Pulmonary artery endothelial cell (primary cell): ENCODE data around the gene TKT. TPM values are rescaled to one million over a fixed set of nuclear protein-coding genes. Genes with fewer than 3 reads are reported as not detected.

ENCODE experiments used
- DNase-seq: peaks from one replicate; pipeline ENCODE4 v3.0.0-alpha.2; 2011; ENCODE audit warnings: low read depth, low spot score
- total RNA-seq: library from RNA; depleted of rRNA; stranded (reverse); fragments of >200 nt; gene quantifications from 2 replicates; pipeline ENCODE4 v1.2.3, GENCODE V29; 2014

The TKT gene
- total RNA-seq, 1 donor from 2014 or later, result 702 TPM

GRCh38 chr3:53240989-53241972 lies 14.5 kb downstream of the TKT start:
- no peak for DNase-seq

- DNase-seq, result no peak
Measured at GRCh38 chr3:53239800-53240199, 16.0 kb downstream of the TKT start.

DNA sequence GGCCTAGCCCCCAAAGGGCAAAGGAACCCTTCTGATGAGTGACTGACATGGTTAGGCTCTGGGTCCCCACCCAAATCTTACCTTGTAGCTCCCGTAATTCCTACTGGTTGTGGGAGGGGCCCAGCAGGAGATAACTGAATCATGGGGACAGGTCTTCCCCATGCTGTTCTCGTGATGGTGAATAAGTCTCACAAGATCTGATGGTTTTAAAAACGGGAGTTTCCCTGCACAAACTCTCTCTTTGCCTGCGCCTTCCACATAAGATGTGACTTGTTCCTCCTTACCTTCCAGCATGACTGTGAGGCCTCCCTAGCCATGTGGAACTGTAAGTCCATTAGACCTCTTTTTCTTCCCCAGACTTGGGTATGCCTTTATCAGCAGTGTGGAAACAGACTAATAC lies 16.9 kb downstream of the TKT start:
- no peak for DNase-seq

DNA sequence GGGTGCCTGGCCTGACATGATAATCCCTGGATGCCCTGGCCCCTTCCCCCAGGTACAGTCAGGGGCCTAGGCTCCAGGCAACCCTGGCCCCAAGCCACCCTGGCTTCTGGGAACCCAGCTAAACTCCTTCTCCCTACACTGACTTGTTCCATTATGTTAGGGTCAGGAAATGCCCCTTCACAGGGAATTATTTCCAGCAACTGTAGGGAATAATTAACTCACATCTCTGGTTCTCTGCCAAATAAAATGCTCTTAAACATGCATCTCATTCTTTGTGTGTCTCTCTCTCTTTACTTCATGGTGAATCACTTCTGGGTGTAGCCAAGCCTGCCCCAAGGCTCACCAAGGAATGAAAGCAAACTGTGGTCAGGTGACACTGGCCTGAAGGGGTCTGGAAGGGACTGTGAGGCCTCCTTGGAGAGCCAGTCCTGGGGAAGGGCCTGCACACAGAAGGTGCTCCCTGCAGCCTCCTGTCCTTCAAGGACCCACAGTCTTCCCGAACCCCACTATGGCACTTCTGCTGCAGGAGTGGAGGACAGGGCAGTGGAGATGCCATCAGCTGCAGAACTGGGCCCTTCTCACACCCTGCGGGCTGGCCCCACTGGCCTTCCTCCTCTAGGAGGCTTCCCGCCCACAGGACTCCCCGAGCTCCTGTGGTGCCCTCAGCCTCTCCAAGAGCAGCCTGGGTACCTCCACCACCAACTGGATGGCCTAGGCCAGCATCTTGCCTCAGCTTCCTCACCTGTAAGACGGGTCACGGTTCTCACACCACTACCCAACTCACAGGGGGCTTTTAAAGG lies 17.6 kb downstream of the TKT start:
- peak; percentile 88 for DNase-seq

GRCh38 chr3:53236112-53236841 lies 19.5 kb downstream of the TKT start:
- peak; percentile 76 for DNase-seq

GRCh38 chr3:53235545-53235944 lies 20.3 kb downstream of the TKT start:
- no peak for DNase-seq

DNA sequence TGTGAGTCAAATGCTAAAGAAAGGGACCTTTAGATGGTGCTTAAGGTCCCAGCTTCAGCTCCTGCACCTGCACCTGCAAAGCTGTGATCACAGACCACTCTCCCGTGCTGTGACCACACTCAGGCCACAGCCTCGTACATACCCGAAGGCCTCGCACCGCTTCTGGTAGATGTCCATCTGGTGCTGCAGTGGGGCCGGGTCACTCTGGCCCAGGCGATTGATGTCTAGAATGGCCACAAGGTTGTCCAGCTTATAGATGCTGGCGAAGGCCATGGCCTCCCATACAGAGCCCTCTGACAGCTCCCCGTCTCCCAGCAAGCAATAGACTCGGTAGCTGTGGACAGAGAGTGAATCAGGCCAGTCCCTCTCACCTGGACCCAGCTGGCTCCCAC lies 21.0 kb downstream of the TKT start:
- no peak for DNase-seq

DNA sequence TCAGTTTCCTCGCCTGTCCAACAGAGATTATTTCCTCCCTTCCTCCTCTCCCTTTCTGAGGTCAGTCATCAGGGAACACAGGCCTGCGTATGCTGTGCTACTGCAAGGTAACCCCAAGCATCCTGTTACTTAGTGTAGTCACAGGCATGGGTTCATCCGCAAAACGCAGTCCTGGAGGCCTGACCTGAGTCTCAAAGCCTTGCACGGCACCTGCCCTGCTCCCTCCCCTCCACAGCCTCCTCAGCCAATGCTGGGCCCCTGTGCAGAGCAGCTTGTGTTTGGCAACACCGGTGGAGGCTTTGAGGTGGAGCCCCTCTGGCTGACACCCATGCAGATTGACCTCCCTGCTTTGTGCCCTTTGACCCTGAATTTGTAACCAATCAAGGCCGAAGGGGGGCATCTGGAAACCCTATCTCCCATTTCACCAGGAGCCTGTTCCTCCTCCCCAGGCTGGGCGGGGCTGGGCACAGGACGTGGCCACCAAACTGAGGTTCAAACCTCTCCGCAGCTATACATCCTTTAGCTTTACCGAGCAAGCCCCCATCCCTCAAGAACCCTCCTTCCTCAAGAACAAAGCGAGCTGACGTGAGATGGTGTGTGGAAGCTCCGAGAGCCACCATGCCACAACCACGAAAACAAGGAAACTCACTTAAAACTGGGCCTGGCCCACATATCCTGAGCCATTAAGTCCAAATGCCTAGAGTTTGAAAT lies 21.5 kb downstream of the TKT start:
- DNase-seq, result no peak

DNA sequence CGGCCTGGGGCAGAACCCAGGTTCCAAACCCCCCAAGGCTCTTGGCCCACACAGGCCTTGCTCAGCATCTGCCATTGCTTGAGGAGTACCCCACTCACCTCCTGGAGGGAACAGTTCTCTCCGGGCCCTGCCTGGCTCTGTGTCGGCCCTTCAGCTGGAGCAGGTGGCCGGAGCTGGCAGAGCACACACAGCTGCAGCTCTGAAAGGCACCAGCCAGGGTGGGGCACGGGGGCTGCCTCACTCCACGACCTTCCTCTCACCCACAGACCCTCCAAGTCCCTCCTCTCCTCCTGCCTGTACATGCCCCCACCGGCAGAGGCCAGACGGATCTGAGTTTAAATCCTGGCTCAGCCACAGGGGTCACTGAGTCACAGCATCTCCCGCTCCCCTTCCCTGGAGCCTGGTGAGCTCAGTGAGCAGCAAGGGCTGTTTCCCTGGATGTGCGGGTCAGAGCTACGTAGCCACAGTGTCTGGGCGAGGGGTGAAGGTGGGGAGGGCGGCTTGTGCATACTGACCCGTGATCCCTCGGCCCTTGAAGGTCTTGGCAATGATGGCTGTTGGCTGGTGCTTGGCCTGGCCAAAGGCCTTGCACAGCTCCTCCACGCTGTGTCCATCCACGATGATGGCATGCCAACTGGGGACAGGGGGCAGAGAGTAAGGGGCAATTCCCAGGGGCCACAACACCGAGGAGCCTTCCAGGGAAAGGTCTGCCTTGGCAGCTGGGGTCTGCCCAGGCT lies 23.0 kb downstream of the TKT start:
- no peak for DNase-seq

DNA sequence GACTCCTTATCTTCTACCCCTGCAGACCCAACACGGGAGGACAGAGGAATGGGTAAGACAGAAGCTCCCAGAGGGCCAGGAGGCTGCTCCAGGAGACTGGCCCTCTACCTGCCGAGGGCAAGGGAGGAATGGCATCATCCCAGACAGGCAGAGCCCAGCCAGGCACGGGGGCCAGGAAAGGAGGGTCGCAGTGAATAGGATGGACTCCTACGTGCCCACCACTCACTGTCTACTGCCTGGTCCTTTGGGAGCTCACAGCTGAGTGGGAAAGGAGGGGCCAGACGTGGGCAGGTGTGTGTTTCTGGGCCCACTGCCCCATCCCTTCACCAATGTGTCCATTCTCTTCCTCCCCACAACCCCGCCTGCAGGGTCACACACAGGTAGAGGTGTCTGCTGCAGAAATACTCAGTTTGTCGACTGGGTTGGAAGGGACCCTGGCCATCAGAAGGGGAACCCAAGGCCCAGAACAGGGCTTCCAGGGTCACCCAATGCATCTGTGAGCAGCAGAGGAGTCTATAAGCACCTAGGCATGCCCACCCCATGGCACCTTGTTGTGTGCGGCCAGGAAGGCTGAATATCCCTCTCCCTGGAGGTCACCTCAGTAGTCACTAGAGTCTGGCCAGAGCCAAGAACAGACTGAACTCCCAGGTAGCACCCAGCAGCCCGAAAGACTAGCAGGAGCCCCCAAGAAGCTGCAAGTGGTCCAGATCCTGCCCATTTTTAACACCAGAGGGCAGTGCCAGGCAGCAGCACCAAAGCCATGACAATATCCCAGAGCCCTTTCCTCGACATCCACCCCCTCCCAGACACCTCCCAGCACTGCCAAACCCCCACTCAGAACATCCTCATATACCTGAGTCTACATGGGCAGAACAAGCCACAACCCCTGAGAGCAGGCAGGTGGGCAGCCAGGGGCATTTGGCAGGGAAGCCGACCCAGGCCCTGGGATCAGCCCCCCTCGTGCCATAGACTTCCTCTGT lies 24.0 kb downstream of the TKT start:
- no peak for DNase-seq

GRCh38 chr3:53230789-53231188 lies 25.0 kb downstream of the TKT start:
- DNase-seq, result no peak

GRCh38 chr3:53230041-53230621 lies 25.7 kb downstream of the TKT start:
- DNase-seq, result no peak

DNA sequence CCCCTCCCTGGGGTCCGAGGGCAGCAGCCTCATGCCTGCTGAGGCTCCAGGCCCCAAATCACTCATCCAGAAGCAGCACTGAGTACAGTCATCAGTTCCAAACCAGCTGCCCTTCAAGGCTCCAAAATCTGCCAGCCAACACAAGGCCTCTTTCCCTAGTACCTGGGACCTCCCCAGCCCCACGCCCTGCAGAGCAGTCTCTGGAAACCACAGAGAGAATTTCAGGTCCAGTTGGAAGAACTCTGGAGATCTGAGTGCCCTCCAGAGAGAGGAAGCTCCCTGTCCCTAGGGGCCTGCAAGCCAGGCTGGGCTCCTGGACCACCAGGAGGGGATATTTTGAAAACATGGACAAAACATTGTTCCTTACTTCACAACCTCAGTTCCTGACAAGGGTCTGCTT lies 26.2 kb downstream of the TKT start:
- no peak for DNase-seq

GRCh38 chr3:53229171-53229570 lies 26.7 kb downstream of the TKT start:
- DNase-seq, result no peak

GRCh38 chr3:53227993-53228885 lies 27.6 kb downstream of the TKT start:
- no peak for DNase-seq

DNA sequence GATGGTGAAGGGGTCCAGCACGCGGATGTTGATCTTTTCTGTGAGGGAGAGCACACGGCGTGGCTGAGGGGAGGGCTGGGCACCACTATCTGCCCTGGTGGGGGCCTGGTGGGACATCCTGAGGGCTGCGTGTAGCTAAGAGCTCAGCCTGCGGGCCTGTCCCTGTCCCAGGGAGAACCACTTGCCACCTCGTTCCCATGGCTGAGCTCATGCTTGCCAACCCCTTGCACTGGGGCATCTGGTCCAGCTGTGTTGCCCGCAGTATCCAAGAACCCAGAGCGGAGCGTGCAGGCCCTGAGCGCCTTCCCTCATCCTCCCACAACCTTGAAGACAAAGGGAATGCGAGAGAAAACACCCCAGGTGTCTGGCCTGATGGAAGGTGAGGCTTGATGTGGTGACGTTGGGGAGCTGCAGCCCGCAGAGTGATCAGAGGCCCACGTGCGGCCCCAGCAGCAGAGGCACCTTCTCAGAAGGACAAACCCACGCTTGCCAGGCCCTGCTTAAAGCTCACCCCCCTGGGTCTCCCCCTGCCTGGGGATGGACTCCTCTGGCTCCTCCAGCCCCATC lies 28.9 kb downstream of the TKT start:
- no peak for DNase-seq

GRCh38 chr3:53226142-53226840 lies 29.5 kb downstream of the TKT start:
- DNase-seq, result no peak
